Small intestine (tissue), 7 donors: Measurements from ENCODE around the gene GOLGA8O. TPM values are rescaled to one million over a fixed set of nuclear protein-coding genes. Genes with fewer than 3 reads are reported as not detected.
"Not testable (repeated sequence)": the region's sequence is repeated elsewhere in the genome, so short reads cannot be mapped to it uniquely, and the experiment has no call there.

ENCODE experiments used
- DNase-seq, 2 donors: peaks; one replicate each; pipeline versions ENCODE4 v3.0.0 to v3.0.0-alpha.2; 2013
- FAIRE-seq: peaks from 2 replicates; lab custom pipeline; 2012; peaks lifted over from hg19 to GRCh38; lab: Jason Lieb, UNC
- H3K27ac ChIP-seq, 3 donors: one replicate each; pipeline ENCODE4 v1.5.1; 2013; ENCODE audit warnings: low read length in 2 of 3, mild to moderate bottlenecking in 2 of 3, control low read depth in 1 of 3, inconsistent platforms in 1 of 3, low read depth in 1 of 3, moderate library complexity in 1 of 3
- H3K27me3 ChIP-seq, 3 donors: one replicate each; pipeline ENCODE4 v1.6.1; 2013; ENCODE audit warnings: low read length in 3 of 3, inconsistent platforms in 1 of 3; ENCODE audit not compliant: control insufficient read depth in 3 of 3, insufficient read depth in 3 of 3
- H3K36me3 ChIP-seq, 3 donors: one replicate each; pipeline ENCODE4 v1.6.1; 2013; ENCODE audit warnings: low read length in 3 of 3, inconsistent platforms in 1 of 3, low read depth in 1 of 3, mild to moderate bottlenecking in 1 of 3, moderate library complexity in 1 of 3; ENCODE audit not compliant: control insufficient read depth in 3 of 3, insufficient read depth in 2 of 3
- H3K4me1 ChIP-seq, 3 donors: one replicate each; pipeline ENCODE4 v1.6.1; 2013; ENCODE audit warnings: low read length in 2 of 3, inconsistent platforms in 1 of 3, low read depth in 1 of 3, mild to moderate bottlenecking in 1 of 3, moderate library complexity in 1 of 3; ENCODE audit not compliant: control insufficient read depth in 3 of 3, insufficient read depth in 2 of 3
- H3K4me3 ChIP-seq, 3 donors: one replicate each; pipeline ENCODE4 v1.5.1; 2013; ENCODE audit warnings: low read length in 3 of 3, control low read depth in 1 of 3, inconsistent platforms in 1 of 3, low read depth in 1 of 3, mild to moderate bottlenecking in 1 of 3, moderate library complexity in 1 of 3
- H3K9me3 ChIP-seq, 2 donors: one replicate each; pipeline ENCODE4 v1.6.1; 2013; ENCODE audit warnings: low read depth in 1 of 2, low read length in 1 of 2; ENCODE audit not compliant: control insufficient read depth in 2 of 2, insufficient read depth in 1 of 2
- WGBS, 3 donors: extraction: QIAGEN DNeasy Blood & Tissue Kit; methylation state at CpG; one replicate each; pipeline ENCODE4 v1.1.7; 2013; 5-methylcytosine and 5-hydroxymethylcytosine counted together
- polyA plus RNA-seq, 4 donors: library from polyadenylated mRNA; stranded (reverse) in 3 of 4; unstranded in 1 of 4; fragments of 200-250 nt in 3 of 4; fragments of 120-200 nt in 1 of 4; gene quantifications; one replicate each; pipeline versions ENCODE4 v1.2.1 to v1.2.3, GENCODE V29; 2013
- donor health status: healthy with polysubstance abuse.
- donor health status: control.
- donor health status: control.
- donor health status: Bipolar disorder and iron deficiency.
- donor health status: healthy.

GOLGA8O gene
- polyA plus RNA-seq, 4 donors = 0.15 to 0.27 (median 0.21) TPM; not detected in 1

DNA sequence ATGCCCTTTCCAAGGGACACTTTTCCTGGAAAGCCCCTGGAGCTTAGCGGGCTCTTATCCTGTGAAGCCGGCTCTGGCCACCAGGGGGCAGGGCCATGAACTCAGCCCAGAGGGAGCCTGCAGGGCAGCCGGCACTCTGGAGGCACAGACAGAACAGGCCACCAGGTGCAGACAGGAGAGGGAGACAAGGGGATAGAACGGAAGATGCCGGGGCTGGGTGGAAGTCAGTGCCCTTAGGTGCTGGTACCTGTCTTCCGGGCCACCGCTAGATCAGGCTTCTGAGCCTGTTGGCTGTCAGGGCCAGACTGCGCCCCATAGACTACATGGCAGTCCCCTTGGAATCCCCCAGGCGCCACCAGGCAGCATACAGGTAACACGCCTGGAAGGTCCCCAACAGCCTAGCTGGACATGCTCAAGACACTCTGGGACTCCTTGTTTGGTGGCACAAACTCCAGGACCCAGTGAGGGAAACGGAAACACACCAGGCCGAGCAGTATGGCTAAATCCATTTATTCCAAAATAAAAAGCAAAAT is 14.9 kb downstream of the GOLGA8O start:
- FAIRE-seq, H3K4me1 ChIP-seq, H3K4me3 ChIP-seq, H3K9me3 ChIP-seq, H3K36me3 ChIP-seq, H3K27me3 ChIP-seq, H3K27ac ChIP-seq, DNase-seq: not testable (repeated sequence)
- 24 to 30% methylated on average over 4 to 5 of the region's 12 CpGs; no CpG with 5 or more reads in 1 of the 3 donors for WGBS, 3 donors

DNA sequence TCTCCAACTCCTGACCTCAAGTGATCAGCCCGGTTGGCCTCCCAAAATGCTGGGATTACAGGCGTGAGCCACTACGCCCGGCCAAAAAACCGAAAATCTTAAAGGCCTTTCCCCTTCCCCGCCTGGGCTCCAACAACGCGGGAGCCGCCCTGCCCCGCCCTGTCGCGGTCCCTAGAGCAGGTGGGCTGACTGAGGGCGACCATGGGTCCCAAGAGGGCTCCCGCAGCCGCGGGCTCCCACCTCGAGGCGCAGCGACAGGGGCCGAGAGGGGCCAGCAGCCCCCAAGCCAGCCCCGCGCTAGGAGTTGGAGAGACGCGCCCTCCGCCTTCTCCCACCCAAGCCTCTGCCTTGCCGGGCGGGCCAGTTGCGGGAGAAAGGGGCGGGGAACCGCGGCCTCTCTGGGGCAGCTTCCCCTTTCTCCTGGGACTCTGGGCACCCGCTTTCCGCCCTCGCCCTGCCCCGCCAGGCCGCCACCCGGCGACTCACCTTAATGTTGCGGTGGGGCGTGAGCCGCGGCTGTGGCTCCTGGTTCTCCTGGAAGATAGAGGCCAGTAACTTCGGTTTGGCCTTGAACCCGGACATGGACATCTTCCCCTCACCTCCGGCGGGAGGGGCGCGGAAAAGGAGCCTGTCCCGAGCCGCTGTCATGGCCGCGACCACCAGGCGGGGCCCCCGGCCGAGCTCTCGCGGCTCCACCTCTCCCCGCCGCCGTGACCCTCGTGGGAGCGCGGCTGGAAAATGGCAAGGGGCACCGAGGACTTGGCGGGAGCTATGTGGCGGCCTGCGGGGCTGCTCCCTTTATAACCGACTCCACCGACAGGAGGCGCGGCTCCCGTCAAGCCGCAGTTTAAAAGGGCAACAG is 21.1 kb downstream of the GOLGA8O start:
- H3K27ac ChIP-seq, FAIRE-seq, H3K27me3 ChIP-seq, H3K4me1 ChIP-seq, H3K4me3 ChIP-seq, H3K9me3 ChIP-seq, DNase-seq, H3K36me3 ChIP-seq: not testable (repeated sequence)
- no CpG with 5 or more reads among the region's 73 CpGs for whole genome bisulfite sequencing, 3 donors

DNA sequence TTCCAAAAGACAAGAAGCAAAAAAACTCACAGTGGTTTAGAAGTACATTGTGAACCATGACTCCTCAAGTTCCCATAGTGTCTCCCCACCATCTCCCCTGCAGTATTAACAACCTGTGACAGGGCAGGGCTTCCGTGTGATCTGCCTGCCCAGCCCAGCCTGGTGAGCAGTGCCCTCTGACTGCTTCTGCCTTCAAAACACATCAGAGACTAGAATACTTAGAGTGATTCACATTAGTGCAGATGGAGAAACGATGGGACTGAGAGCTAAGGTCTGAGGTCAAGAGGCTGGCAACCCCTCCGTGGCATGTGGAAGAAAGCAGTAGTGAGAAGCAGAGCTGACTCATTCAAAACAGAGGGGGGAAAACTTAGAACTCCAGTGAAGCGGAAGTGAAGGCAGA is 27.8 kb downstream of the GOLGA8O start:
- not testable (repeated sequence) for H3K4me3 ChIP-seq, FAIRE-seq, H3K4me1 ChIP-seq, DNase-seq, H3K36me3 ChIP-seq, H3K9me3 ChIP-seq, H3K27me3 ChIP-seq, H3K27ac ChIP-seq
- 13 to 18% (median 14%) methylated on average over 1 of the region's 4 CpGs for WGBS, 3 donors

DNA sequence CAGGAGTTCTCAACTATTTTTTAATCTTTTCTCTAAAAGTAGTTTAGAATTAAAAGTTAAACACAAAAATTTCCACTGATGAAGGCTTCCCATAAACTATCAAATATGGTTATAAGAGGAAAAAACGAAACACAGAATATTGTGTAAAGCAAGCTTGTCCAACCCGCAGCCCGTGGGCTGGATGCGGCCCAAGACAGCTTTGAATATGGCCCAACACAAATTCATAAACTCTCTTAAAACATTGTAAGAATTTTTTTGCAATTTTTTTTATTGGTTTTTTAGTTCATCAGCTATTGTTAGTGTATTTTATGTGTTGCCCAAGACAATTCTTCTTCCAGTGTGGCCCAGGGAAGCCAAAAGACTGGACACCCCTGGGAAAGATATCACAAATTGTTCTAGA is 28.9 kb downstream of the GOLGA8O start:
- not testable (repeated sequence) for H3K4me3 ChIP-seq, DNase-seq, H3K9me3 ChIP-seq, H3K27ac ChIP-seq, H3K4me1 ChIP-seq, H3K27me3 ChIP-seq, FAIRE-seq, H3K36me3 ChIP-seq
- 72 to 89% (median 86%) methylated on average over 4 of the region's 4 CpGs for WGBS, 3 donors

DNA sequence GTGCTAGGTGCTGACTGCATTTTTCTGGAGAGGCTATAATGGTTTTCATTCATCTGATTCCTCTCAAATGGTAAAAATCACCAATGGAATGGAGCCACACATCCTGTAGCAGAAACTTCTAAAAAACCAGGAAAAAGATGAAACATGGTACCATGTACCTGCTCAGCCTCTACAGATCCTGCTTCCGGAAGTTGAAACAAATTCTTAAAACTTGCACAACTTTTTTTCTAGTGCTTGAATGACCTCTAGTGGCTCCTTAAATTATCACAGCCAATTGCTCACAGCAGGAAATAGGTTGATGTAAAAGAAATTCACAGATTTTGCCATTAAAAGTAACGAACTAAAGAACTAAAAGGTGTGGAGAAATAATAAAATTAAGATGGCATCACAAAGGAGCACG is 47.5 kb downstream of the GOLGA8O start:
- not testable (repeated sequence) for H3K9me3 ChIP-seq, H3K4me1 ChIP-seq, H3K27ac ChIP-seq, H3K4me3 ChIP-seq, H3K36me3 ChIP-seq, H3K27me3 ChIP-seq, DNase-seq
- peak; percentile 67 for FAIRE-seq
- 0 to 1% (median 0%) methylated on average over 2 of the region's 3 CpGs for WGBS, 3 donors

DNA sequence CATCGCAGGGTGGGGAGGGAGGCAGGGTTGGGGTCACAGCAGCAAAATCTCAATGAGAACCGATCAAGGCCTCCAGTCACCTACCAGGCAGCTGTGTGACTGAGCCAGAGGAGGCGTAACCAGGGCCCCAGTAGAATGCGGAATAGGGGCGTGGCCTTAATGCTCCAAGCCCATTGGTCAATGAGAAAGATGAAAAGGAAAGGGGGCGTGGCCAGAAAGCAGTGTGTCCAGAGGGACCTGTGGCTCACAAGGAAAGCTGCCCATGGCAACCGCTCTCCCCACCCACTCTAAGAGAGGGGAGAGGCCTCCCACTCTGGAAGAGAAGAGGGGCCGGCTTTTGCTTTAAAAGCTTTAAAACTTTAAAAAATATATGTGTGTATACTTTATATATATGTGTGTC is 52.2 kb downstream of the GOLGA8O start, which contains the start of gene GOLGA8K:
Gene GOLGA8K (minus strand): TSS at position 101 of the 400 bp plus-strand sequence. CDS start 98 bp downstream, at position 3.
- not testable (repeated sequence) for H3K9me3 ChIP-seq, H3K27me3 ChIP-seq, DNase-seq, H3K27ac ChIP-seq, H3K36me3 ChIP-seq, FAIRE-seq, H3K4me1 ChIP-seq, H3K4me3 ChIP-seq
- WGBS, 3 donors = no CpG with 5 or more reads among the region's 8 CpGs

DNA sequence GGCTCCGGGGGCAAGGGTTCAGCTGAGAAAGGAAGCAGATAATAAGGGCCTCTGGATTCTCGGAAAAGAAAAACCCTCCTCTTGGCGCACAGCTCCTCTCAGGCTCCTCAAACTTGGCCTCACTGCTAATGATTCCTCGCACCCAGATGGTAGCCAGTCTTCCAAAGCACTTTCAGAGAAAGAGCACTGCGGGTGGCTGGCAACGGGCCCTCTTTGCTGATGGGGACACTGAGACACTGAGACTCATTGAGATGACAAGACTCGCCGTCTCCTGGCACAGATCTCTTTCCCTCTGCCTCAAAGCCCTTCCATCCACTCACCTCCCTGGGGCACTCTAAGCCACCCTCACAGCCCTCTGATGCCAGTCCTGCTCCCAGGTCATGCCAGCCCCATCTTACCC is 58.9 kb downstream of the GOLGA8O start:
- not testable (repeated sequence) for DNase-seq, H3K27ac ChIP-seq, H3K36me3 ChIP-seq, H3K27me3 ChIP-seq, FAIRE-seq, H3K4me1 ChIP-seq, H3K4me3 ChIP-seq, H3K9me3 ChIP-seq
- WGBS, 3 donors = 72 to 89% methylated on average over 2 to 3 of the region's 8 CpGs; no CpG with 5 or more reads in 1 of the 3 donors
